ENCODE results near the gene COPG2. TPM values are rescaled to one million over a fixed set of nuclear protein-coding genes. Genes with fewer than 3 reads are reported as not detected.

The COPG2 gene
- total RNA-seq, 1 experiment from 2014 or later = 25.5 TPM

- POLR2A ChIA-PET (ENCODE audit: unreplicated experiment) = interaction anchor here (0.6 to 0.7 kb wide), 3 partner anchors 45 to 194 kb away, joined by 3 to 10 read pairs (median 4); partner anchors contain the start of gene CPA4
- H4K20me1 ChIP-seq (ENCODE audit: insufficient read depth) = no peaks in the 10 kb centered on the region
- peak overlapping the region; percentile 90 for H3K4me2 ChIP-seq
- DNase-seq = peak in 1 of 2 experiments; percentile 84
- no peaks in the 10 kb centered on the region for H3K36me3 ChIP-seq (ENCODE audit: low read depth)
- H3K9me2 ChIP-seq (ENCODE audit: insufficient read depth) = no peaks in the 10 kb centered on the region
- intact Hi-C loops (cut with micrococcal nuclease; ENCODE audit: unreplicated experiment) = loop anchor here (1.0 to 5.0 kb wide), 5 partner anchors 46 to 415 kb away; partner anchors contain the start of genes CEP41, CPA4 and KLHDC10
- H3K4me3 ChIP-seq = peak overlapping the region; percentile 72
- CTCF ChIA-PET = interaction anchor here (0.5 to 0.7 kb wide), 3 partner anchors 35 to 188 kb away, joined by 3 to 5 read pairs (median 5); no protein-coding TSS in a partner anchor
- peaks cover 10% of the 10 kb centered on the region; the same call in 1 of the 2 replicates for H3K4me1 ChIP-seq (replicated peaks; ENCODE audit: insufficient read depth)
- H3K79me2 ChIP-seq (ENCODE audit: low read depth) = peaks cover 34% of the 10 kb centered on the region
- no peaks in the 10 kb centered on the region for H3K27me3 ChIP-seq (ENCODE audit: insufficient read depth, low read depth)
- H3K27ac ChIP-seq = peak overlapping the region; percentile 61
- TF ChIP-seq EZH2 (IDR thresholded peaks at IDR 0.05; ENCODE audit: low read depth) (no peak), CTCF (conservative IDR thresholded peaks at IDR 0.05) (no peak)
- BruUV-seq (replicated peaks) = no TSS peak
- H2AFZ ChIP-seq = peak overlapping the region; percentile 94
- H3K9me3 ChIP-seq (ENCODE audit: insufficient read depth, low read depth) = no peaks in the 10 kb centered on the region
- H3F3A ChIP-seq (ENCODE audit: insufficient read depth, low read depth) = peaks cover 3% of the 10 kb centered on the region; the same call in 1 of the 2 replicates
Observed at GRCh38 chr7:130486954-130487436, 181.6 kb downstream of the COPG2 start.

GRCh38 chr7:130486114-130486953, 182.2 kb downstream of the COPG2 start:
- Histone ChIP-seq H3K27me3 (ENCODE audit: insufficient read depth, low read depth) (no peaks in the 10 kb centered on the region), H3K9me2 (ENCODE audit: insufficient read depth) (no peaks in the 10 kb centered on the region), H4K20me1 (ENCODE audit: insufficient read depth) (no peaks in the 10 kb centered on the region), H3K4me2 (peak overlapping the region; percentile 90), H3K9me3 (ENCODE audit: insufficient read depth, low read depth) (no peaks in the 10 kb centered on the region), H2AFZ (peak overlapping the region; percentile 94), H3F3A (ENCODE audit: insufficient read depth, low read depth) (peaks cover 3% of the 10 kb centered on the region; the same call in 1 of the 2 replicates), H3K27ac (peak overlapping the region; percentile 61), H3K36me3 (ENCODE audit: low read depth) (no peaks in the 10 kb centered on the region), H3K79me2 (ENCODE audit: low read depth) (peaks cover 30% of the 10 kb centered on the region), H3K4me3 (peak overlapping the region; percentile 72), H3K4me1 (replicated peaks; ENCODE audit: insufficient read depth) (peaks cover 10% of the 10 kb centered on the region; the same call in 1 of the 2 replicates)
- ChIA-PET CTCF (interaction anchor here (0.5 to 0.7 kb wide), 2 partner anchors 82 to 189 kb away, joined by 3 to 5 read pairs; no protein-coding TSS in a partner anchor), POLR2A (ENCODE audit: unreplicated experiment) (interaction anchor here (0.6 to 0.7 kb wide), 3 partner anchors 44 to 194 kb away, joined by 3 to 10 read pairs (median 4); partner anchors contain the start of gene CPA4)
- DNase-seq = peak; percentile 83 to 86
- no peak for TF ChIP-seq EZH2 (IDR thresholded peaks at IDR 0.05; ENCODE audit: low read depth)
- peak; percentile 92 for TF ChIP-seq CTCF (conservative IDR thresholded peaks at IDR 0.05)
- intact Hi-C loops (cut with micrococcal nuclease; ENCODE audit: unreplicated experiment) = loop anchor here (1.0 to 5.0 kb wide), 5 partner anchors 45 to 414 kb away; partner anchors contain the start of genes CEP41, CPA4 and KLHDC10
- TSS peak; percentile 37 for BruUV-seq (replicated peaks)

DNA sequence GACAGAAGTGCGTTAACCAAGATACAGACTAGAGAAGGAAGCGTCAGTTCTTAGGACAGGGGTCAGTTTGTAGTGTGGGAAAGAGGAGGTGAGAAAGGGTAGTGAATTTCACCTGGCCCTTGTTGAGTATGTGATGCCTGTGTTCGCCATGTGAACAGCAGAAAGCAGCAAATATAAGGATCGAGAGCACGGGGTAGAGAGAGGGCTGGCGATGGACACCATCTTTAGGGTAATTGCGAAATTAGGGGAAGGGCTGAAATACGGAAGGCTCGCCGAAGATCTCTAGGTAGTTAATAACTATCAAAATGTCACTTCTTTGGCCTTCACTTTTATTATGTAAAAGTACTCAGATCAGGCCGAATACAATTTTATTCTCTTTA, 182.8 kb downstream of the COPG2 start:
- POLR2A ChIA-PET (ENCODE audit: unreplicated experiment) = no interaction called here

More for the DNA sequence above, 182.8 kb downstream of the COPG2 start:
- Histone ChIP-seq H3F3A (ENCODE audit: insufficient read depth, low read depth) (peaks cover 3% of the 10 kb centered on the region; the same call in 1 of the 2 replicates), H3K27ac (no peak overlapping the region), H4K20me1 (ENCODE audit: insufficient read depth) (no peaks in the 10 kb centered on the region), H3K4me3 (peak overlapping the region; percentile 72), H2AFZ (peak overlapping the region; percentile 94), H3K79me2 (ENCODE audit: low read depth) (peaks cover 24% of the 10 kb centered on the region), H3K9me3 (ENCODE audit: insufficient read depth, low read depth) (no peaks in the 10 kb centered on the region), H3K27me3 (ENCODE audit: insufficient read depth, low read depth) (no peaks in the 10 kb centered on the region), H3K9me2 (ENCODE audit: insufficient read depth) (no peaks in the 10 kb centered on the region), H3K4me1 (replicated peaks; ENCODE audit: insufficient read depth) (peaks cover 10% of the 10 kb centered on the region; the same call in 1 of the 2 replicates), H3K4me2 (peak overlapping the region; percentile 90), H3K36me3 (ENCODE audit: low read depth) (no peaks in the 10 kb centered on the region)
- CTCF ChIA-PET = no interaction called here
- intact Hi-C loops (cut with micrococcal nuclease; ENCODE audit: unreplicated experiment) = loop anchor here (1.0 to 5.0 kb wide), 5 partner anchors 44 to 413 kb away; partner anchors contain the start of genes CEP41, CPA4 and KLHDC10
- TF ChIP-seq EZH2 (IDR thresholded peaks at IDR 0.05; ENCODE audit: low read depth) (no peak), CTCF (conservative IDR thresholded peaks at IDR 0.05) (no peak)
- no peak for DNase-seq
- BruUV-seq (replicated peaks) = no TSS peak

Data from PC-9 (cell line).